K562 (cell line): ENCODE results near the gene WT1. TPM values are rescaled to one million over a fixed set of nuclear protein-coding genes. Genes with fewer than 3 reads are reported as not detected.

Experiments
- ATAC-seq: fragments of 200-7000 bp; cut with Tn5 transposase; 3 replicates; pipeline ENCODE4 v1.9.1; 2020; ENCODE audit warnings: moderate library complexity
- BruUV-seq: library from RNA; stranded (reverse); fragments of 400-500 nt; replicated peaks from 2 replicates; lab custom pipeline; 2021; lab: Mats Ljungman, UMichigan
- CTCF ChIA-PET: fragments of 300-600 bp; formaldehyde crosslinking; extraction: SDS; loops from one replicate; lab custom pipeline; 2021; ENCODE audit warnings: low intra/inter-chr PET ratio; lab: Yijun Ruan, JAX
- POLR2A ChIA-PET: fragments of 300-600, 350-650 bp; sonication (Branson Sonifier 250); formaldehyde crosslinking; extraction: SDS; loops from one replicate; lab custom pipeline; 2021; ENCODE audit warnings: antibody characterized with exemption, inconsistent platforms; lab: Yijun Ruan, JAX
- DNase-seq, 4 experiments: peaks; one replicate each; pipeline versions ENCODE4 v3.0.0 to v3.0.0-alpha.2; 2011 to 2018; ENCODE audit warnings: low spot score in 3 of 4, mixed read lengths in 3 of 4; ENCODE audit errors: extremely low read depth in 1 of 4
- FAIRE-seq: peaks from 2 replicates; lab custom pipeline; 2011; peaks lifted over from hg19 to GRCh38; lab: Jason Lieb, UNC
- H2AFZ ChIP-seq: 2 replicates; pipeline ENCODE4 v1.6.0; 2011; ENCODE audit warnings: low read depth, low read length, control low read depth, inconsistent platforms
- H3K27ac ChIP-seq: fragments of 200-600 bp; 3 replicates; pipeline ENCODE4 v1.8.0; 2011; ENCODE audit warnings: low read depth, mild to moderate bottlenecking, control low read depth, inconsistent platforms, low read length, moderate library complexity, mixed read lengths; ENCODE audit errors: extremely low read depth
- H3K27me3 ChIP-seq, 2 experiments: fragments of 300-600 bp in 1 of 2; 2 replicates in 1 of 2; 3 replicates in 1 of 2; pipeline versions ENCODE4 v1.6.0 to v1.8.0; 2011; ENCODE audit warnings: inconsistent platforms in 2 of 2, low read length in 2 of 2, mild to moderate bottlenecking in 1 of 2, mixed read lengths in 1 of 2, moderate library complexity in 1 of 2; ENCODE audit not compliant: control insufficient read depth in 2 of 2, insufficient read depth in 2 of 2
- H3K36me3 ChIP-seq: fragments of 300-600 bp; 3 replicates; pipeline ENCODE4 v1.8.0; 2011; ENCODE audit warnings: mild to moderate bottlenecking, low read length, inconsistent platforms; ENCODE audit not compliant: control insufficient read depth, insufficient read depth
- H3K4me1 ChIP-seq, 2 experiments: fragments of 200-600 bp in 1 of 2; replicated peaks in 1 of 2; 2 replicates in 1 of 2; 3 replicates in 1 of 2; pipeline versions ENCODE4 v1.5.1 to v1.8.0; 2011; ENCODE audit warnings: inconsistent platforms in 2 of 2, low read length in 2 of 2, mild to moderate bottlenecking in 1 of 2, mixed read lengths in 1 of 2, moderate library complexity in 1 of 2; ENCODE audit not compliant: control insufficient read depth in 2 of 2, insufficient read depth in 2 of 2
- H3K4me2 ChIP-seq: 2 replicates; pipeline ENCODE4 v1.6.1; 2011; ENCODE audit warnings: low read length, control low read depth, inconsistent platforms, mixed read lengths; ENCODE audit not compliant: insufficient read depth
- H3K4me3 ChIP-seq: fragments of 200-600 bp; sonication (generic), shearing (Covaris generic); 2 replicates; pipeline ENCODE4 v1.5.1; 2016; ENCODE audit warnings: control low read depth, inconsistent platforms
- H3K79me2 ChIP-seq: fragments of 200-600 bp; 3 replicates; pipeline ENCODE4 v1.8.0; 2011; ENCODE audit warnings: low read length, inconsistent platforms; ENCODE audit not compliant: control insufficient read depth, insufficient read depth
- H3K9ac ChIP-seq, 2 experiments: 2 replicates each; pipeline versions ENCODE4 v1.6.0 to v1.6.1; 2011; ENCODE audit warnings: low read depth in 2 of 2, low read length in 2 of 2, control low read depth in 1 of 2, inconsistent platforms in 1 of 2, mild to moderate bottlenecking in 1 of 2, mixed read lengths in 1 of 2; ENCODE audit not compliant: insufficient read depth in 1 of 2
- H3K9me1 ChIP-seq: one replicate; pipeline ENCODE4 v1.6.0; 2011; ENCODE audit warnings: inconsistent platforms, mild to moderate bottlenecking, low read length, moderate library complexity; ENCODE audit not compliant: control insufficient read depth, insufficient read depth
- H3K9me3 ChIP-seq: replicated peaks from 2 replicates; pipeline ENCODE4 v1.5.1; 2011; ENCODE audit warnings: low read depth, low read length, inconsistent platforms; ENCODE audit not compliant: control insufficient read depth, insufficient read depth
- H4K20me1 ChIP-seq: replicated peaks from 2 replicates; pipeline ENCODE4 v1.6.1; 2011; ENCODE audit warnings: low read length, inconsistent platforms, mixed read lengths; ENCODE audit not compliant: control insufficient read depth, insufficient read depth
- CGGBP1 ChIP-seq: fragments of 250-450 bp; sonication (Bioruptor Pico); IDR thresholded peaks from 2 replicates; pipeline ENCODE4 v1.9.0; 2021; ENCODE audit warnings: mild to moderate bottlenecking
- DMBX1 ChIP-seq: fragments of 250-450 bp; sonication (Bioruptor Pico); IDR thresholded peaks from 2 replicates; pipeline ENCODE4 v1.8.0; 2022; ENCODE audit warnings: inconsistent platforms, mild to moderate bottlenecking, moderate library complexity, borderline replicate concordance
- KDM4B ChIP-seq, 2 experiments: fragments of 450-650 bp in 1 of 2; sonication (generic) in 1 of 2; IDR thresholded peaks; 2 replicates each; pipeline ENCODE4 v1.6.1; 2016 to 2017; ENCODE audit warnings: borderline replicate concordance in 2 of 2, antibody characterized with exemption in 1 of 2, low read depth in 1 of 2, mild to moderate bottlenecking in 1 of 2
- MYBL2 ChIP-seq, 2 experiments: fragments of 450-650 bp in 1 of 2; sonication (generic) in 1 of 2; formaldehyde crosslinking in 1 of 2; IDR thresholded peaks; 2 replicates each; pipeline versions ENCODE4 v1.6.1 to v1.8.1; 2017 to 2022; ENCODE audit warnings: borderline replicate concordance in 1 of 2, inconsistent platforms in 1 of 2, low read depth in 1 of 2, mild to moderate bottlenecking in 1 of 2, missing genetic modification reagents in 1 of 2, moderate library complexity in 1 of 2
- SP2 ChIP-seq: IDR thresholded peaks from 2 replicates; pipeline ENCODE4 v1.6.1; 2011; ENCODE audit warnings: mild to moderate bottlenecking, low read depth, low read length, moderate library complexity; ENCODE audit not compliant: poor library complexity, severe bottlenecking; ENCODE audit errors: extremely low read depth
- SRSF3 ChIP-seq: fragments of 200-400 bp; formaldehyde crosslinking; IDR thresholded peaks from 2 replicates; pipeline ENCODE4 v1.6.1; 2016; ENCODE audit warnings: mild to moderate bottlenecking, low read length, moderate library complexity; ENCODE audit not compliant: insufficient read depth
- SRSF7 ChIP-seq: fragments of 200-400 bp; formaldehyde crosslinking; optimal IDR thresholded peaks from 2 replicates; pipeline ENCODE3; 2017; ENCODE audit warnings: mild to moderate bottlenecking, low read depth, low read length
- ZNF586 ChIP-seq: fragments of 450-650 bp; formaldehyde crosslinking; conservative IDR thresholded peaks from 2 replicates; pipeline ENCODE4 v1.4.0; 2020; ENCODE audit warnings: mild to moderate bottlenecking, moderate library complexity
- WGBS: fragments of 100-300 bp; shearing (Covaris generic); methylation state at CpG from one replicate; pipeline ENCODE4 v1.1.6; 2016; ENCODE audit warnings: low coverage, mixed read lengths; ENCODE audit not compliant: insufficient coverage; ENCODE audit errors: missing lambda C conversion rate; 5-methylcytosine and 5-hydroxymethylcytosine counted together
- in situ Hi-C: fragments of 300-500 bp; cut with MboI; formaldehyde crosslinking; loops from 4 replicates; pipeline ENCODE4 v1.15.0; 2018; ENCODE audit warnings: inconsistent platforms, mixed read lengths
- intact Hi-C: fragments of 100-400 bp; cut with micrococcal nuclease; formaldehyde crosslinking; loops from 2 replicates; pipeline ENCODE4 v1.14.2; 2022
- polyA plus RNA-seq, 8 experiments: library from polyadenylated mRNA; depleted of rRNA in 4 of 8; stranded (reverse) in 5 of 8; unstranded in 3 of 8; fragments of >200 nt; fragmentation: Nextera tagmentation in 2 of 8; fragmentation: Illumina TruSeq in 1 of 8; extraction: Ambion mirVana in 2 of 8; extraction: Trizol in 1 of 8; gene quantifications; 2 replicates each; pipeline versions ENCODE4 v1.2.1 to v1.2.3, GENCODE V29; 2011 to 2014; ENCODE audit warnings: inconsistent platforms in 1 of 8, missing spikeins in 1 of 8
- total RNA-seq, 7 experiments: library from RNA; depleted of rRNA in 6 of 7; stranded (reverse); fragments of >200 nt in 6 of 7; fragmentation: Illumina TruSeq in 2 of 7; extraction: Trizol in 2 of 7; gene quantifications; 2 replicates each; pipeline versions ENCODE4 v1.2.1 to v1.2.3, GENCODE V29; 2011 to 2021; ENCODE audit warnings: low replicate concordance in 1 of 7
- TF ChIP-seq, protein P1 (sequence below), 2 experiments: fragments of 450-650 bp in 1 of 2; sonication (generic) in 1 of 2; formaldehyde crosslinking; conservative IDR thresholded peaks; 2 replicates each; pipeline versions ENCODE4 v1.4.0 to v1.8.1; 2020 to 2022; ENCODE audit warnings: mild to moderate bottlenecking in 1 of 2, missing genetic modification reagents in 1 of 2

WT1 gene
- total and polyA plus RNA-seq, 9 of the 15 experiments (the other 6 are each of a cell fraction or from before 2014, with no cell fraction given) = 7.1 to 33.8 (median 19.4) TPM

GRCh38 chr11:32440916-32441315 lies 5.6 kb upstream of the WT1 start:
- FAIRE-seq = peak; percentile 52
- H3K27ac ChIP-seq = no peak overlapping the region
- H3K79me2 ChIP-seq = peaks cover 6% of the 10 kb centered on the region; the same call in 2 of the 3 replicates
- H3K36me3 ChIP-seq = peaks cover 11% of the 10 kb centered on the region; the same call in 2 of the 3 replicates
- H3K9me3 ChIP-seq = 0 out of 2 replicates have a peak, but pooled peaks cover 6% of the 10 kb centered on the region
- DNase-seq = no peak
- intact Hi-C loops (no loop called here), in situ Hi-C loops (no loop called here)
- BruUV-seq = no TSS peak
- no peak for ATAC-seq
- ChIA-PET CTCF (no interaction called here), POLR2A (no interaction called here)
- H4K20me1 ChIP-seq = no peaks in the 10 kb centered on the region
- no peak overlapping the region for H3K4me3 ChIP-seq
- no peak overlapping the region for H3K9ac ChIP-seq
- H2AFZ ChIP-seq = no peak overlapping the region
- 67% methylated on average over 9 of the region's 9 CpGs for WGBS
- no peak for TF ChIP-seq CGGBP1 (CRISPR knock-in tag)
- TF ChIP-seq MYBL2 (IDR thresholded peaks at IDR 0.05; ENCODE audit: low read depth) = no peak
- no peak for TF ChIP-seq MYBL2 (CRISPR knock-in tag; IDR thresholded peaks at IDR 0.05; ENCODE audit: borderline replicate concordance)
- no peak for TF ChIP-seq SP2
- TF ChIP-seq, protein P1, sequence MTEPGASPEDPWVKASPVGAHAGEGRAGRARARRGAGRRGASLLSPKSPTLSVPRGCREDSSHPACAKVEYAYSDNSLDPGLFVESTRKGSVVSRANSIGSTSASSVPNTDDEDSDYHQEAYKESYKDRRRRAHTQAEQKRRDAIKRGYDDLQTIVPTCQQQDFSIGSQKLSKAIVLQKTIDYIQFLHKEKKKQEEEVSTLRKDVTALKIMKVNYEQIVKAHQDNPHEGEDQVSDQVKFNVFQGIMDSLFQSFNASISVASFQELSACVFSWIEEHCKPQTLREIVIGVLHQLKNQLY (CRISPR knock-in tag; conservative IDR thresholded peaks at IDR 0.05) = no peak
- TF ChIP-seq DMBX1 = no peak
- TF ChIP-seq SRSF3 = no peak
- TF ChIP-seq ZNF586 (CRISPR knock-in tag) = no peak
- no peak for TF ChIP-seq KDM4B (IDR thresholded peaks at IDR 0.05; ENCODE audit: borderline replicate concordance in 2 of 2, low read depth in 1 of 2)
- no peak for TF ChIP-seq SRSF7
- H3K4me1 ChIP-seq = peaks cover 3 to 16% of the 10 kb centered on the region in 2 experiments; a peak in 4 of 5 replicates
- H3K27me3 ChIP-seq = no peaks in the 10 kb centered on the region
- H3K9me1 ChIP-seq = no peaks in the 10 kb centered on the region
- H3K4me2 ChIP-seq = no peak overlapping the region
